Erythroblast (primary cell): ENCODE measurements around the gene KRT33B.

ENCODE experiments used
- GATA1 ChIP-seq: IDR thresholded peaks from 2 replicates; pipeline ENCODE4 v1.6.1; 2011; ENCODE audit warnings: low read depth, mild to moderate bottlenecking, control low read depth, low read length, moderate library complexity
- POLR2A ChIP-seq: IDR thresholded peaks from 2 replicates; pipeline ENCODE4 v1.6.1; 2011; ENCODE audit warnings: mild to moderate bottlenecking, low read length

DNA sequence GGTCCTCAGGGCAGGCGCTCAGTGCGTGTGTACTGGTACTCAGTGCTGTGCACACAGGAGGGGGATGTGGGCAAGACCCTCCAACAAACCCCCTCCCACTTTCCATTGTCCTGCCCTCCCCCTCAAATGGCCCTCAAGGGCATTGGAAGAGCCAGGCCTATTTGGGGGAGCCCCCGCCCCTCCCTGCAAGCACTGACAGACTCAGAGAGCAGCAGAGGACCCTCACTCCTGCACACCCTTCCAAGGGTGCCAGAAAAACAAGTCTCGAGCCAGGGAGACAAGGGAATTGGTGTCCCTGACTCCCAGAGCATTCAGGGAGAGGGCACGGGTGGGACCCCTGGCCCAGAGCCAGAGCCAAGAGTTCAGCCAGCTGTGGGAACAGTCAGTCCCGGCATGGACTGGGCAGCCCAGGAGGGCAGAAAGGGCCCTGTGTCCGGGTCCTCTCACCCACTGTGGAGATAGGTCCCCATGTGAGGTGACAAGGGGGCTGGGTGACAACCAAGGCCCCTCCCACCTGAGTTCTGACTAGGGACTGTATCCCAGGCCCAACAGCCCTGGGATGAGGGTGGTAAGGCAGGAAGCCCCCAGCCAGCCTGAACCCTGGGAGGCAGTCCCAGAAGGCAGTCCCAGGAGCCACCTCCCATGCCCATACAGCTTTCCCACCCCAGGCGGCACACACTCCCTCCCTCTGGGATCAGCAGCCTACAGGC is 42.0 kb downstream of the KRT33B start:
- TF ChIP-seq POLR2A: no peak
- no peak for TF ChIP-seq GATA1
